IMR-90 (cell line): ENCODE data around the gene CCDC141. TPM values are rescaled to one million over a fixed set of nuclear protein-coding genes. Genes with fewer than 3 reads are reported as not detected.

Source experiments
- ATAC-seq: fragments of 200-7000 bp; cut with Tn5 transposase; 2 replicates; pipeline ENCODE4 v1.9.1; 2020; ENCODE audit warnings: low read depth, mild to moderate bottlenecking, moderate library complexity
- BruUV-seq: library from RNA; stranded (reverse); fragments of 400-500 nt; replicated peaks from 2 replicates; lab custom pipeline; 2021; lab: Mats Ljungman, UMichigan
- CTCF ChIA-PET: fragments of 300-600 bp; formaldehyde crosslinking; extraction: SDS; loops from one replicate; lab custom pipeline; 2021; ENCODE audit warnings: antibody characterized with exemption; lab: Yijun Ruan, JAX
- POLR2A ChIA-PET: fragments of 300-600 bp; sonication (Branson Sonifier 250); formaldehyde crosslinking; loops from one replicate; lab custom pipeline; 2022; ENCODE audit warnings: antibody characterized with exemption; ENCODE audit not compliant: unreplicated experiment; lab: Charles Lee
- DNase-seq: peaks from one replicate; pipeline ENCODE4 v3.0.0; 2013
- H2AFZ ChIP-seq: replicated peaks from 2 replicates; pipeline ENCODE3; 2013; ENCODE audit warnings: low read length, mild to moderate bottlenecking; ENCODE audit not compliant: poor library complexity
- H2AK5ac ChIP-seq: 2 replicates; pipeline ENCODE4 v1.6.1; 2013; ENCODE audit warnings: low read depth, low read length, inconsistent platforms
- H2AK9ac ChIP-seq: replicated peaks from 2 replicates; pipeline ENCODE3; 2013; ENCODE audit warnings: mild to moderate bottlenecking, low read depth, low read length, moderate library complexity; ENCODE audit not compliant: poor library complexity
- H2BK120ac ChIP-seq: 2 replicates; pipeline ENCODE4 v1.6.1; 2013; ENCODE audit warnings: low read depth, low read length, inconsistent platforms
- H2BK15ac ChIP-seq: 3 replicates; pipeline ENCODE4 v1.6.1; 2013; ENCODE audit warnings: low read depth, low read length, inconsistent platforms
- H2BK20ac ChIP-seq: 2 replicates; pipeline ENCODE4 v1.6.1; 2013; ENCODE audit warnings: low read depth, mild to moderate bottlenecking, inconsistent platforms, low read length, moderate library complexity
- H2BK5ac ChIP-seq: 2 replicates; pipeline ENCODE4 v1.6.1; 2013; ENCODE audit warnings: mild to moderate bottlenecking, low read depth, low read length, inconsistent platforms; ENCODE audit not compliant: poor library complexity, severe bottlenecking
- H3K14ac ChIP-seq: replicated peaks from 2 replicates; pipeline ENCODE4 v1.6.1; 2013; ENCODE audit warnings: low read depth, low read length, inconsistent platforms
- H3K18ac ChIP-seq: 2 replicates; pipeline ENCODE4 v1.6.1; 2013; ENCODE audit warnings: low read depth, low read length, control low read depth
- H3K23ac ChIP-seq: 2 replicates; pipeline ENCODE4 v1.6.1; 2013; ENCODE audit warnings: low read depth, low read length, inconsistent platforms
- H3K27ac ChIP-seq: 2 replicates; pipeline ENCODE4 v1.5.1; 2013; ENCODE audit warnings: mild to moderate bottlenecking, control low read depth, low read length; ENCODE audit not compliant: insufficient read depth
- H3K27me3 ChIP-seq: 2 replicates; pipeline ENCODE4 v1.6.1; 2013; ENCODE audit warnings: low read length; ENCODE audit not compliant: control insufficient read depth, insufficient read depth
- H3K36me3 ChIP-seq: 2 replicates; pipeline ENCODE4 v1.6.1; 2013; ENCODE audit warnings: low read length, mixed read lengths; ENCODE audit not compliant: control insufficient read depth, insufficient read depth
- H3K4ac ChIP-seq: 2 replicates; pipeline ENCODE4 v1.6.1; 2013; ENCODE audit warnings: low read depth, low read length, inconsistent platforms
- H3K4me1 ChIP-seq: 2 replicates; pipeline ENCODE4 v1.6.1; 2013; ENCODE audit warnings: low read length, mixed read lengths; ENCODE audit not compliant: control insufficient read depth, insufficient read depth
- H3K4me2 ChIP-seq: 2 replicates; pipeline ENCODE4 v1.6.1; 2013; ENCODE audit warnings: low read depth, mild to moderate bottlenecking, control low read depth, low read length, moderate library complexity
- H3K4me3 ChIP-seq: 2 replicates; pipeline ENCODE4 v1.5.1; 2013; ENCODE audit warnings: low read depth, mild to moderate bottlenecking, control low read depth, low read length, moderate library complexity; ENCODE audit not compliant: insufficient read depth
- H3K56ac ChIP-seq: 2 replicates; pipeline ENCODE4 v1.6.1; 2013; ENCODE audit warnings: low read length, inconsistent platforms; ENCODE audit not compliant: insufficient read depth; ENCODE audit errors: extremely low read depth
- H3K79me1 ChIP-seq, 2 experiments: 2 replicates each; pipeline ENCODE4 v1.6.1; 2013; ENCODE audit warnings: low read length in 2 of 2, inconsistent platforms in 1 of 2, low read depth in 1 of 2
- H3K9ac ChIP-seq: 2 replicates; pipeline ENCODE4 v1.6.1; 2013; ENCODE audit warnings: low read depth, low read length, control low read depth
- H3K9me1 ChIP-seq: 2 replicates; pipeline ENCODE4 v1.6.1; 2013; ENCODE audit warnings: low read length, inconsistent platforms; ENCODE audit not compliant: insufficient read depth
- H3K9me3 ChIP-seq: 2 replicates; pipeline ENCODE4 v1.6.1; 2013; ENCODE audit warnings: low read length; ENCODE audit not compliant: control insufficient read depth, insufficient read depth
- H4K20me1 ChIP-seq: 2 replicates; pipeline ENCODE4 v1.6.1; 2013; ENCODE audit warnings: low read length, inconsistent platforms; ENCODE audit not compliant: insufficient read depth
- H4K5ac ChIP-seq: 2 replicates; pipeline ENCODE4 v1.6.1; 2013; ENCODE audit warnings: mild to moderate bottlenecking, low read depth, low read length, control low read depth
- H4K8ac ChIP-seq, 2 experiments: 2 replicates each; pipeline ENCODE4 v1.6.1; 2013; ENCODE audit warnings: low read depth in 2 of 2, low read length in 2 of 2, control low read depth in 1 of 2, inconsistent platforms in 1 of 2
- H4K91ac ChIP-seq: 2 replicates; pipeline ENCODE4 v1.6.1; 2013; ENCODE audit warnings: low read depth, low read length, inconsistent platforms; ENCODE audit not compliant: insufficient read depth
- BHLHE40 ChIP-seq: fragments of 150-350 bp; IDR thresholded peaks from 2 replicates; pipeline ENCODE4 v1.6.1; 2016; ENCODE audit warnings: mild to moderate bottlenecking, low read depth, low read length
- CEBPB ChIP-seq: IDR thresholded peaks from 2 replicates; pipeline ENCODE4 v1.6.1; 2012; ENCODE audit warnings: low read depth, low read length, improper control_type of control experiment
- CHD1 ChIP-seq: IDR thresholded peaks from 2 replicates; pipeline ENCODE4 v1.6.1; 2012; ENCODE audit warnings: low read depth, low read length, improper control_type of control experiment
- FOS ChIP-seq: fragments of 150-350 bp; IDR thresholded peaks from 2 replicates; pipeline ENCODE4 v1.6.1; 2016; ENCODE audit warnings: low read depth, low read length
- MAFK ChIP-seq: IDR thresholded peaks from 2 replicates; pipeline ENCODE4 v1.6.1; 2012; ENCODE audit warnings: low read depth, low read length, improper control_type of control experiment
- MAZ ChIP-seq: IDR thresholded peaks from 2 replicates; pipeline ENCODE4 v1.6.1; 2012; ENCODE audit warnings: low read depth, mild to moderate bottlenecking, low read length, improper control_type of control experiment, moderate library complexity, borderline replicate concordance
- MXI1 ChIP-seq: IDR thresholded peaks from 2 replicates; pipeline ENCODE4 v1.6.1; 2012; ENCODE audit warnings: low read depth, mild to moderate bottlenecking, low read length, moderate library complexity, borderline replicate concordance
- NFE2L2 ChIP-seq: fragments of 150-350 bp; IDR thresholded peaks from 2 replicates; pipeline ENCODE4 v1.6.1; 2016; ENCODE audit warnings: low read depth, mild to moderate bottlenecking, low read length
- POLR2A ChIP-seq: IDR thresholded peaks from 2 replicates; pipeline ENCODE4 v1.6.1; 2012; ENCODE audit warnings: mild to moderate bottlenecking, low read depth, low read length
- RAD21 ChIP-seq: IDR thresholded peaks from 2 replicates; pipeline ENCODE4 v1.6.1; 2012; ENCODE audit warnings: low read length, improper control_type of control experiment
- RCOR1 ChIP-seq: IDR thresholded peaks from 2 replicates; pipeline ENCODE4 v1.6.1; 2012; ENCODE audit warnings: mild to moderate bottlenecking, low read length, improper control_type of control experiment; ENCODE audit not compliant: insufficient replicate concordance
- RFX5 ChIP-seq: IDR thresholded peaks from 2 replicates; pipeline ENCODE4 v1.8.0; 2012; ENCODE audit warnings: low read depth, mild to moderate bottlenecking, low read length, moderate library complexity
- SMC3 ChIP-seq: fragments of 150-350 bp; IDR thresholded peaks from 2 replicates; pipeline ENCODE4 v1.6.1; 2016; ENCODE audit warnings: low read depth, mild to moderate bottlenecking, antibody characterized with exemption, low read length, moderate library complexity
- USF2 ChIP-seq: fragments of 150-350 bp; IDR thresholded peaks from 2 replicates; pipeline ENCODE4 v1.6.1; 2017; ENCODE audit warnings: mild to moderate bottlenecking, antibody characterized with exemption, low read length, low read depth
- WGBS, 2 experiments: methylation state at CpG; one replicate each; pipeline versions ENCODE4 v1.1.5 to v1.1.7; 2013; ENCODE audit warnings: missing lambda C conversion rate in 2 of 2; ENCODE audit not compliant: insufficient read length in 1 of 2; ENCODE audit errors: extremely low coverage in 2 of 2; 5-methylcytosine and 5-hydroxymethylcytosine counted together
- dilution Hi-C: fragments of 300-500 bp; cut with HindIII; formaldehyde crosslinking; loops from one replicate; pipeline ENCODE4 v1.14.3; 2018; ENCODE audit warnings: low sequenced_read_pairs; ENCODE audit not compliant: unreplicated experiment
- in situ Hi-C: fragments of 300-500 bp; cut with MboI; formaldehyde crosslinking; loops from 3 replicates; pipeline ENCODE4 v1.14.3; 2019; ENCODE audit warnings: low sequenced_read_pairs, inconsistent platforms, mixed read lengths
- intact Hi-C: fragments of 100-400 bp; cut with micrococcal nuclease; formaldehyde crosslinking; loops from 2 replicates; pipeline ENCODE4 v1.10.0; 2022
- polyA plus RNA-seq, 3 experiments: library from polyadenylated mRNA; depleted of rRNA; stranded (reverse); fragments of >200 nt; gene quantifications; 2 replicates each; pipeline ENCODE4 v1.2.3, GENCODE V29; 2012; ENCODE audit warnings: low replicate concordance in 1 of 3
- total RNA-seq: library from RNA; depleted of rRNA; stranded (reverse); fragments of >200 nt; gene quantifications from 2 replicates; pipeline ENCODE4 v1.2.3, GENCODE V29; 2012
- TF ChIP-seq, protein P1 (sequence below): conservative IDR thresholded peaks from 2 replicates; pipeline ENCODE4 v1.5.1; 2012; ENCODE audit warnings: mild to moderate bottlenecking, low read depth, low read length, improper control_type of control experiment

Gene CCDC141
- total and polyA plus RNA-seq, 2 of the 4 experiments (the other 2 are of a cell fraction): not detected

GRCh38 chr2:178845566-178846457, 204.1 kb downstream of the CCDC141 start:
- Histone ChIP-seq H3K9ac (no peak overlapping the region), H3K23ac (no peak overlapping the region), H3K27ac (no peak overlapping the region), H2AK5ac (no peak overlapping the region), H3K56ac (no peak overlapping the region), H2BK5ac (no peak overlapping the region), H3K4me3 (no peak overlapping the region), H3K36me3 (no peaks in the 10 kb centered on the region), H3K9me3 (no peaks in the 10 kb centered on the region), H3K4me2 (no peak overlapping the region), H2BK15ac (no peak overlapping the region), H4K20me1 (no peaks in the 10 kb centered on the region), H2BK120ac (no peak overlapping the region), H2BK20ac (no peak overlapping the region), H3K79me1 (no peaks in the 10 kb centered on the region), H3K14ac (no peak overlapping the region), H3K4me1 (no peaks in the 10 kb centered on the region; the same call in 1 of the 2 replicates), H3K4ac (no peak overlapping the region), H3K9me1 (no peaks in the 10 kb centered on the region), H3K27me3 (no peaks in the 10 kb centered on the region), H4K5ac (no peak overlapping the region), H2AFZ (no peak overlapping the region), H4K91ac (no peak overlapping the region), H3K18ac (no peak overlapping the region), H4K8ac (no peak overlapping the region), H2AK9ac (no peak overlapping the region)
- no TSS peak for BruUV-seq
- in situ Hi-C loops (no loop called here), intact Hi-C loops (no loop called here), dilution Hi-C loops (no loop called here)
- DNase-seq (peak; percentile 58), ATAC-seq (no peak)
- POLR2A ChIA-PET: interaction anchor here (0.5 kb wide), 1 partner anchor 39 kb away, joined by 11 read pairs; no protein-coding TSS in a partner anchor
- TF ChIP-seq USF2 (no peak), MXI1 (no peak), CEBPB (no peak), RFX5 (no peak), MAZ (no peak), SMC3 (no peak), FOS (no peak), POLR2A (no peak), MAFK (no peak), CHD1 (no peak), RAD21 (no peak), RCOR1 (no peak), NFE2L2 (no peak), BHLHE40 (no peak)
- TF ChIP-seq, protein P1, sequence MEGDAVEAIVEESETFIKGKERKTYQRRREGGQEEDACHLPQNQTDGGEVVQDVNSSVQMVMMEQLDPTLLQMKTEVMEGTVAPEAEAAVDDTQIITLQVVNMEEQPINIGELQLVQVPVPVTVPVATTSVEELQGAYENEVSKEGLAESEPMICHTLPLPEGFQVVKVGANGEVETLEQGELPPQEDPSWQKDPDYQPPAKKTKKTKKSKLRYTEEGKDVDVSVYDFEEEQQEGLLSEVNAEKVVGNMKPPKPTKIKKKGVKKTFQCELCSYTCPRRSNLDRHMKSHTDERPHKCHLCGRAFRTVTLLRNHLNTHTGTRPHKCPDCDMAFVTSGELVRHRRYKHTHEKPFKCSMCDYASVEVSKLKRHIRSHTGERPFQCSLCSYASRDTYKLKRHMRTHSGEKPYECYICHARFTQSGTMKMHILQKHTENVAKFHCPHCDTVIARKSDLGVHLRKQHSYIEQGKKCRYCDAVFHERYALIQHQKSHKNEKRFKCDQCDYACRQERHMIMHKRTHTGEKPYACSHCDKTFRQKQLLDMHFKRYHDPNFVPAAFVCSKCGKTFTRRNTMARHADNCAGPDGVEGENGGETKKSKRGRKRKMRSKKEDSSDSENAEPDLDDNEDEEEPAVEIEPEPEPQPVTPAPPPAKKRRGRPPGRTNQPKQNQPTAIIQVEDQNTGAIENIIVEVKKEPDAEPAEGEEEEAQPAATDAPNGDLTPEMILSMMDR: no peak
- CTCF ChIA-PET: no interaction called here
- no CpG with 5 or more reads among the region's 2 CpGs for WGBS, 2 experiments
